ENCODE data around the gene OR2T6.
"Not testable (repeated sequence)": the region's sequence is repeated elsewhere in the genome, so short reads cannot be mapped to it uniquely, and the experiment has no call there.

The OR2T6 gene

GRCh38 chr1:248433811-248434415 is 58.4 kb downstream of the OR2T6 start:
- H3K4me1 ChIP-seq (ENCODE audit: control insufficient read depth, insufficient read depth, low read length); H3K4me3 ChIP-seq (ENCODE audit: low read length in 2 of 2); H3K36me3 ChIP-seq (ENCODE audit: control insufficient read depth in 2 of 2, insufficient read depth in 2 of 2, low read length in 2 of 2); H3K9ac ChIP-seq (ENCODE audit: low read length in 2 of 2); H3K9me3 ChIP-seq (ENCODE audit: control insufficient read depth in 2 of 2, low read length in 2 of 2); H3K27ac ChIP-seq (ENCODE audit: low read length); H3K27me3 ChIP-seq (ENCODE audit: control insufficient read depth in 1 of 2, insufficient read depth in 2 of 2, low read length in 2 of 2): not testable (repeated sequence)

- not testable (repeated sequence) for H3K4me3 ChIP-seq (ENCODE audit: low read length in 2 of 2); H3K27ac ChIP-seq (ENCODE audit: low read length); H3K9ac ChIP-seq (ENCODE audit: low read length in 2 of 2); H3K36me3 ChIP-seq (ENCODE audit: control insufficient read depth in 2 of 2, insufficient read depth in 2 of 2, low read length in 2 of 2); H3K27me3 ChIP-seq (ENCODE audit: control insufficient read depth in 1 of 2, insufficient read depth in 2 of 2, low read length in 2 of 2); H3K4me1 ChIP-seq (ENCODE audit: control insufficient read depth, insufficient read depth, low read length); H3K9me3 ChIP-seq (ENCODE audit: control insufficient read depth in 2 of 2, low read length in 2 of 2)
Measured at GRCh38 chr1:248434913-248435312, 59.4 kb downstream of the OR2T6 start.

GRCh38 chr1:248436303-248436702 is 60.8 kb downstream of the OR2T6 start:
- not testable (repeated sequence) for H3K9me3 ChIP-seq (ENCODE audit: control insufficient read depth in 2 of 2, low read length in 2 of 2); H3K4me1 ChIP-seq (ENCODE audit: control insufficient read depth, insufficient read depth, low read length); H3K9ac ChIP-seq (ENCODE audit: low read length in 2 of 2); H3K4me3 ChIP-seq (ENCODE audit: low read length in 2 of 2); H3K36me3 ChIP-seq (ENCODE audit: control insufficient read depth in 2 of 2, insufficient read depth in 2 of 2, low read length in 2 of 2); H3K27ac ChIP-seq (ENCODE audit: low read length); H3K27me3 ChIP-seq (ENCODE audit: control insufficient read depth in 1 of 2, insufficient read depth in 2 of 2, low read length in 2 of 2)

GRCh38 chr1:248438668-248439067 is 63.1 kb downstream of the OR2T6 start:
- H3K36me3 ChIP-seq (ENCODE audit: control insufficient read depth in 2 of 2, insufficient read depth in 2 of 2, low read length in 2 of 2), result not testable (repeated sequence)

GRCh38 chr1:248439283-248439682 is 63.7 kb downstream of the OR2T6 start:
- not testable (repeated sequence) for H3K36me3 ChIP-seq (ENCODE audit: control insufficient read depth in 2 of 2, insufficient read depth in 2 of 2, low read length in 2 of 2); H3K9me3 ChIP-seq (ENCODE audit: control insufficient read depth in 2 of 2, low read length in 2 of 2); H3K9ac ChIP-seq (ENCODE audit: low read length in 2 of 2); H3K27me3 ChIP-seq (ENCODE audit: control insufficient read depth in 1 of 2, insufficient read depth in 2 of 2, low read length in 2 of 2); H3K4me1 ChIP-seq (ENCODE audit: control insufficient read depth, insufficient read depth, low read length); H3K4me3 ChIP-seq (ENCODE audit: low read length in 2 of 2); H3K27ac ChIP-seq (ENCODE audit: low read length)

More at GRCh38 chr1:248438668-248439067, 63.1 kb downstream of the OR2T6 start:
- not testable (repeated sequence) for H3K4me1 ChIP-seq (ENCODE audit: control insufficient read depth, insufficient read depth, low read length); H3K27me3 ChIP-seq (ENCODE audit: control insufficient read depth in 1 of 2, insufficient read depth in 2 of 2, low read length in 2 of 2); H3K27ac ChIP-seq (ENCODE audit: low read length); H3K4me3 ChIP-seq (ENCODE audit: low read length in 2 of 2); H3K9me3 ChIP-seq (ENCODE audit: control insufficient read depth in 2 of 2, low read length in 2 of 2); H3K9ac ChIP-seq (ENCODE audit: low read length in 2 of 2)
